OCI-LY3 (cell line): ENCODE measurements around the gene SH3GLB2.

Source experiments
- CTCF ChIP-seq: fragments of 200-600, 300-600 bp; sonication (generic); IDR thresholded peaks from 2 replicates; pipeline ENCODE4 v1.5.1; 2014; ENCODE audit warnings: antibody characterized with exemption, low read length, low read depth
- EZH2phosphoT487 ChIP-seq: fragments of 200-600 bp; shearing (Covaris generic); IDR thresholded peaks from 2 replicates; pipeline ENCODE4 v1.6.1; 2018; ENCODE audit warnings: antibody characterized with exemption, mixed run types, low read depth

GRCh38 chr9:129040113-129040643 lies 12.0 kb upstream of the SH3GLB2 start:
- TF ChIP-seq CTCF = no peak
- TF ChIP-seq EZH2phosphoT487 = no peak
